AG04449 (cell line): ENCODE data around the gene CD2.
"Not testable (repeated sequence)": the region's sequence is repeated elsewhere in the genome, so short reads cannot be mapped to it uniquely, and the experiment has no call there.

Experiments used
- CTCF ChIA-PET: fragments of 350-600 bp; formaldehyde crosslinking; extraction: SDS; loops from one replicate; lab custom pipeline; 2021; ENCODE audit warnings: antibody characterized with exemption; lab: Yijun Ruan, JAX
- POLR2A ChIA-PET: fragments of 400-600, 350-600 bp; formaldehyde crosslinking; extraction: SDS; loops from one replicate; lab custom pipeline; 2020; ENCODE audit warnings: antibody characterized with exemption, inconsistent platforms; lab: Yijun Ruan, JAX
- DNase-seq: peaks from one replicate; pipeline ENCODE4 v3.0.0-alpha.2; 2010; ENCODE audit warnings: low read depth, low spot score
- H3K4me3 ChIP-seq: 2 replicates; pipeline ENCODE4 v1.5.1; 2011; ENCODE audit warnings: low read depth, mild to moderate bottlenecking, control low read depth, low read length
- CTCF ChIP-seq: IDR thresholded peaks from one replicate; pipeline ENCODE4 v1.5.1; 2011; ENCODE audit warnings: mild to moderate bottlenecking, moderate library complexity, low read length, control low read depth, inconsistent platforms; ENCODE audit not compliant: insufficient read depth; ENCODE audit errors: missing control alignments

Gene CD2

DNA sequence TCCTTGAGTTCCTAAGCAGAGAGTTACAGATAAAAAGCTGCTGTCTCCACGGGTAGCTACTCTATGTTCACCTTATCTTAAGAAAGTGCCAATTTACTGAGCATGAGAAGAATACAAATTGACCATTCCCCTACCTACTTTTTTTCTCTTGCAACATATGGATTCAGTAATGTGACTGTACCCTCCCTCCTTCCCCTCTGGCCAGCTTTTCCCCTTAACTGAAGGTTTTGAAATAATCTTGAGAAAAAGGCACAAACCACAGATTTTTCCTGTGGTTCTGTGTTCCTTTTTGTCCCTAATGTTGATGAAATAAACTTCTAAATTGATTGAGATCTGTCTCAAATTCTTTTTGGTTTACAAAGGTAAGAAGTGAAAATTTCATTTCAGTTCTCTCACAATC, 2.6 kb upstream of the CD2 start:
- CTCF ChIA-PET: interaction anchor here (0.8 kb wide), 1 partner anchor 305 kb away, joined by 4 read pairs; no protein-coding TSS in a partner anchor
- POLR2A ChIA-PET: no interaction called here
- no peak for TF ChIP-seq CTCF
- no peak for DNase-seq
- H3K4me3 ChIP-seq: no peak overlapping the region

DNA sequence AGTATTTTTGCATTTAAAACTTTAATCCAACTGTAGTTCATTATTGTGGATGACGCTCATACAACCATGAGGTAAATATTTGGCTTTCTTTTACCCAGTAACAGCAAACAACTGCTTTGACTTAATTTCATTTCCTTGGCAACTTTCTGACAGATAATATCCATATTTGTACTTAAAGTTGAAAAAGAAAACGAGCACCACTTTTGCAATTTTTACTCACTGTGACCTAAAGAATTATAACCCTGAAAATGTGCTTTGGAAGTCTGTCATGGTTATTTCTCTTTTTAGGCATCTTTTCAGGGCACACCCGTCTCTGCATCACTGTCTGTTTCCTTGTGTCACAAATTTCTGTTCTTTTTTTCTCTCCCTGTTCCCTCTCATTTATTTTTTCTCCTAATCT, 918 bp upstream of the CD2 start:
- DNase-seq: no peak
- no peak for TF ChIP-seq CTCF
- CTCF ChIA-PET: interaction anchor here (2.0 kb wide), 1 partner anchor 16 kb away, joined by 7 read pairs; no protein-coding TSS in a partner anchor
- H3K4me3 ChIP-seq: no peak overlapping the region
- POLR2A ChIA-PET: no interaction called here

- no peak for DNase-seq
- no peak overlapping the region for H3K4me3 ChIP-seq
- ChIA-PET CTCF (interaction anchor here (1.2 to 2.0 kb wide), 2 partner anchors 17 to 300 kb away, joined by 3 to 7 read pairs; no protein-coding TSS in a partner anchor), POLR2A (no interaction called here)
- no peak for TF ChIP-seq CTCF
Measured at GRCh38 chr1:116755066-116755465, 836 bp downstream of the CD2 start.

DNA sequence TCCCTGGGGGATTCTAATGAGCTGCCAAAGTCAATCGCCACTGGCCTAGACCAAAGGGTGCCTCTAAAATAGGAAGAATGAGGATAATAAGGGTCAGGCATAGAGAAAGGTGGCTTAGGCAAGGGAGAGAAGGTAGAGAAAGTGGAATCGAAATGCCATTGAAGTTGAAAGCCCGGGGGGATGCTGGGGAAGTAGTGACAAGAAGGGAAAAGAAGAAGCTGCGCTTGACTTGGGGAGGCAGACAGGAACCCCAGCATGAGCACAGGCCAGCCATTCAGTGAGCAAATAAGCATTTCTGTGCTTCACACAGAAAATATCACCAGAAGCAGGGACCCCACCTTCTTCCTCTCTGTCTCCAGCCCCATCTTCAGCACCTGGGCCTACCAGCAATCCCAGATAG, 1.5 kb downstream of the CD2 start:
- POLR2A ChIA-PET: no interaction called here
- CTCF ChIA-PET: no interaction called here
- no peak overlapping the region for H3K4me3 ChIP-seq
- no peak for TF ChIP-seq CTCF
- DNase-seq: no peak

DNA sequence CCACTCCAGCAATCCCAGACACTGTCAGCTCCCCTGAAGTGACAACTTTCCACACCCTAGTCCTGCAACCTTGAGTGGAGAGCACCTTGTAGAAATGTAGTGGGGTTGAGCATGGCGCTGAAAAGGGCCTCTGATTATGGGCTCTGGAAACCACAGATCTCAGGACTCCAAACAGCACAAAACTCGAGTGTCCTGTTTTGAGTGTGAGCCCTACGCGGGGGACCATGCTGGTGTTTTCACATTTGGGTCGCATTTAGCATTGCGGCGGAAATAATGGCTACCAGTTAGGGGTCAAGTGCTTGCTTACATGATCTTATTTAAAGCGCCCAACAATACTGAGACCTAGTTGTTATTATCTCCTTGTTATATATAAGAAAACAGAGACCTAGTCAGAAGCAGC, 1.9 kb downstream of the CD2 start:
- DNase-seq, CTCF ChIA-PET, H3K4me3 ChIP-seq, POLR2A ChIA-PET: not testable (repeated sequence)

- POLR2A ChIA-PET, H3K4me3 ChIP-seq, DNase-seq, CTCF ChIA-PET: not testable (repeated sequence)
Measured at GRCh38 chr1:116758456-116758815, 4.2 kb downstream of the CD2 start.

- ChIA-PET POLR2A (no interaction called here), CTCF (no interaction called here)
- DNase-seq: no peak
- H3K4me3 ChIP-seq: no peak overlapping the region
- no peak for TF ChIP-seq CTCF
Measured at GRCh38 chr1:116759636-116760035, 5.4 kb downstream of the CD2 start.
